B cell (primary cell): ENCODE measurements around the gene PSMB8. TPM values are rescaled to one million over a fixed set of nuclear protein-coding genes. Genes with fewer than 3 reads are reported as not detected.

Experiments used
- ATAC-seq: fragments of 200-7000 bp; cut with Tn5 transposase; one replicate; pipeline ENCODE4 v1.10.0; 2021; ENCODE audit warnings: low read depth, mild to moderate bottlenecking, moderate number of reproducible peaks, moderate library complexity
- CTCF ChIA-PET: fragments of 350-600 bp; sonication (Branson Sonifier 250); formaldehyde crosslinking; loops from one replicate; lab custom pipeline; 2021; ENCODE audit warnings: antibody characterized with exemption, inconsistent platforms; lab: Charles Lee
- POLR2A ChIA-PET: fragments of 350-600 bp; sonication (Branson Sonifier 250); formaldehyde crosslinking; loops from one replicate; lab custom pipeline; 2021; ENCODE audit warnings: antibody characterized with exemption; lab: Charles Lee
- DNase-seq: peaks from one replicate; pipeline ENCODE4 v3.0.0; 2013
- H2AFZ ChIP-seq: 2 replicates; pipeline ENCODE4 v1.6.1; 2012; ENCODE audit warnings: mild to moderate bottlenecking, low read depth, low read length; ENCODE audit not compliant: insufficient read depth, poor library complexity, severe bottlenecking
- H3K27ac ChIP-seq, 2 donors: 1 replicate in 1 of 2; 2 replicates in 1 of 2; pipeline ENCODE4 v1.5.1; 2012 to 2013; ENCODE audit warnings: low read length in 2 of 2, mild to moderate bottlenecking in 2 of 2, moderate library complexity in 1 of 2
- H3K27me3 ChIP-seq, 4 experiments: fragments of 200-600 bp in 1 of 4; sonication (generic) in 1 of 4; replicated peaks in 1 of 4; 1 replicate in 2 of 4; 2 replicates in 2 of 4; pipeline versions ENCODE4 v1.6.1 to v1.7.0; 2013 to 2016; ENCODE audit warnings: low read length in 3 of 4, mild to moderate bottlenecking in 2 of 4, mixed read lengths in 1 of 4, moderate library complexity in 1 of 4; ENCODE audit not compliant: insufficient read depth in 4 of 4, control insufficient read depth in 3 of 4; ENCODE audit errors: control extremely low read depth in 1 of 4
- H3K36me3 ChIP-seq, 2 experiments: replicated peaks in 1 of 2; 1 replicate in 1 of 2; 2 replicates in 1 of 2; pipeline versions ENCODE4 v1.6.1 to v1.7.1; 2013; ENCODE audit warnings: low read length in 1 of 2; ENCODE audit not compliant: insufficient read depth in 2 of 2, control insufficient read depth in 1 of 2; ENCODE audit errors: control extremely low read depth in 1 of 2, extremely low read depth in 1 of 2
- H3K4me1 ChIP-seq, 2 donors: fragments of 200-600 bp in 1 of 2; sonication (generic) in 1 of 2; 1 replicate in 1 of 2; 2 replicates in 1 of 2; pipeline versions ENCODE4 v1.5.1 to v1.6.1; 2013 to 2017; ENCODE audit warnings: low read length in 2 of 2; ENCODE audit not compliant: control insufficient read depth in 2 of 2, insufficient read depth in 2 of 2
- H3K4me2 ChIP-seq: replicated peaks from 2 replicates; pipeline ENCODE3; 2012; ENCODE audit warnings: mild to moderate bottlenecking, low read depth, low read length; ENCODE audit not compliant: poor library complexity, severe bottlenecking
- H3K4me3 ChIP-seq, 5 experiments: fragments of 200-600 bp in 1 of 5; sonication (generic) in 1 of 5; 1 replicate in 3 of 5; 2 replicates in 2 of 5; pipeline versions ENCODE4 v1.5.1 to v1.7.0; 2011 to 2016; ENCODE audit warnings: low read length in 4 of 5, mild to moderate bottlenecking in 4 of 5, low read depth in 2 of 5, control low read depth in 1 of 5, moderate library complexity in 1 of 5; ENCODE audit not compliant: insufficient read depth in 1 of 5; ENCODE audit errors: control extremely low read depth in 1 of 5, extremely low read depth in 1 of 5
- H3K79me2 ChIP-seq: fragments of 200-600 bp; sonication (generic); one replicate; pipeline ENCODE4 v1.6.0; 2016; ENCODE audit warnings: low read length; ENCODE audit not compliant: control insufficient read depth, insufficient read depth
- H3K9ac ChIP-seq: fragments of 200-600 bp; sonication (generic); 2 replicates; pipeline ENCODE4 v1.6.1; 2017; ENCODE audit warnings: mild to moderate bottlenecking, low read length, moderate library complexity
- H3K9me3 ChIP-seq, 3 donors: one replicate each; pipeline versions ENCODE4 v1.6.1 to v1.7.1; 2013; ENCODE audit warnings: low read length in 2 of 3; ENCODE audit not compliant: control insufficient read depth in 2 of 3, insufficient read depth in 1 of 3; ENCODE audit errors: control extremely low read depth in 1 of 3
- H4K20me1 ChIP-seq: 2 replicates; pipeline ENCODE4 v1.6.0; 2012; ENCODE audit warnings: mild to moderate bottlenecking, low read length; ENCODE audit not compliant: insufficient read depth, control insufficient read depth, poor library complexity, severe bottlenecking
- H3K27ac Mint-ChIP-seq: one replicate; pipeline ENCODE4 v1.8.0; 2021; ENCODE audit warnings: mixed read lengths
- H3K27me3 Mint-ChIP-seq: one replicate; pipeline ENCODE4 v1.8.0; 2021; ENCODE audit warnings: mixed read lengths
- H3K4me1 Mint-ChIP-seq: one replicate; pipeline ENCODE4 v1.8.0; 2021; ENCODE audit warnings: mixed read lengths
- H3K4me3 Mint-ChIP-seq: one replicate; pipeline ENCODE4 v1.8.0; 2021; ENCODE audit warnings: mixed read lengths
- H3K9me3 Mint-ChIP-seq: one replicate; pipeline ENCODE4 v1.8.0; 2022; ENCODE audit warnings: mixed read lengths; ENCODE audit not compliant: insufficient read depth
- CTCF ChIP-seq: fragments of 200-600 bp; IDR thresholded peaks from one replicate; pipeline ENCODE4 v1.8.0; 2022; ENCODE audit warnings: antibody characterized with exemption, mild to moderate bottlenecking
- EZH2 ChIP-seq: IDR thresholded peaks from 2 replicates; pipeline ENCODE4 v1.6.1; 2012; ENCODE audit warnings: borderline replicate concordance, low read depth, mild to moderate bottlenecking, moderate library complexity, low read length; ENCODE audit not compliant: insufficient read depth, poor library complexity, severe bottlenecking
- WGBS: methylation state at CpG from one replicate; pipeline ENCODE4 v1.1.5; 2013; ENCODE audit warnings: missing lambda C conversion rate; ENCODE audit not compliant: insufficient coverage; 5-methylcytosine and 5-hydroxymethylcytosine counted together
- intact Hi-C: fragments of 100-400 bp; cut with micrococcal nuclease; formaldehyde crosslinking; loops from one replicate; pipeline ENCODE4 v1.10.0; 2022
- polyA plus RNA-seq: library from polyadenylated mRNA; depleted of rRNA; stranded (reverse); fragments of >200 nt; gene quantifications from 2 replicates; pipeline ENCODE4 v1.2.3, GENCODE V29; 2012
- total RNA-seq, 2 donors: library from RNA; stranded (reverse); fragments of 120-200 nt in 1 of 2; gene quantifications; 1 replicate in 1 of 2; 2 replicates in 1 of 2; pipeline versions ENCODE4 v1.2.3 to v1.2.4, GENCODE V29; 2013 to 2022

PSMB8 gene
- total and polyA plus RNA-seq, 2 donors (not counting 1 experiment from before 2014, with no cell fraction given), result 129 to 256 TPM

- Mint-ChIP-seq H3K4me1 (peaks cover 90% of the 10 kb centered on the region), H3K27me3 (no peaks in the 10 kb centered on the region), H3K27ac (peak within 1 kb of the TSS; percentile 99), H3K9me3 (no peaks in the 10 kb centered on the region), H3K4me3 (peak within 1 kb of the TSS; percentile 99)
- Histone ChIP-seq H3K79me2 (peaks cover 68% of the 10 kb centered on the region), H3K9me3 (no peaks in the 10 kb centered on the region), H3K27me3 (no peaks in the 10 kb centered on the region), H3K4me1 (peaks cover 77 to 80% of the 10 kb centered on the region in 2 donors), H3K27ac (peak within 1 kb of the TSS; percentile 92 to 98), H3K36me3 (peaks cover 9 to 34% of the 10 kb centered on the region in 2 experiments), H3K4me2 (peak within 1 kb of the TSS; percentile 83), H4K20me1 (peaks cover 17% of the 10 kb centered on the region), H3K4me3 (peak within 1 kb of the TSS; percentile 91 to 97 (median 95)), H3K9ac (peak within 1 kb of the TSS; percentile 96), H2AFZ (peak within 1 kb of the TSS; percentile 11)
- DNase-seq (peak; percentile 87), ATAC-seq (peak; percentile 76)
- ChIA-PET CTCF (interaction anchor here (0.7 to 1.0 kb wide), 6 partner anchors 9 to 51 kb away, joined by 3 to 10 read pairs (median 4); partner anchors contain the start of genes TAP1 and TAP2), POLR2A (interaction anchor here (1.0 kb wide), 4 partner anchors 21 to 136 kb away, joined by 3 to 4 read pairs (median 3); partner anchors contain the start of genes HLA-DMA, PSMB8 and PSMB9)
- no peak for TF ChIP-seq EZH2
- no peak for TF ChIP-seq CTCF
- WGBS, result no CpG with 5 or more reads among the region's 3 CpGs
- intact Hi-C loops, result loop anchor here (1.0 to 10.0 kb wide), 5 partner anchors 19 to 128 kb away; partner anchors contain the start of genes HLA-DMB, TAP1 and TAP2
Observed at GRCh38 chr6:32816746-32817204, 27.1 kb downstream of the PSMB8 start, which contains the start of gene HLA-DOB. TSS of gene HLA-DOB (minus strand) at chr6:32817002. CDS start at chr6:32816951, 51 bp downstream.

GRCh38 chr6:32815996-32816395, 27.9 kb downstream of the PSMB8 start:
- TF ChIP-seq EZH2 (no peak), CTCF (no peak)
- peak overlapping the region; percentile 92 to 98 for H3K27ac ChIP-seq
- H3K9me3 ChIP-seq, result no peaks in the 10 kb centered on the region
- no peak overlapping the region for H2AFZ ChIP-seq
- peaks cover 9 to 36% of the 10 kb centered on the region in 2 experiments for H3K36me3 ChIP-seq
- Mint-ChIP-seq H3K4me3 (peak overlapping the region; percentile 99), H3K4me1 (peaks cover 87% of the 10 kb centered on the region), H3K27ac (peak overlapping the region; percentile 99), H3K27me3 (no peaks in the 10 kb centered on the region), H3K9me3 (no peaks in the 10 kb centered on the region)
- peaks cover 69 to 72% of the 10 kb centered on the region in 2 donors for H3K4me1 ChIP-seq
- peak overlapping the region; percentile 91 to 97 (median 95) for H3K4me3 ChIP-seq
- CTCF ChIA-PET, result interaction anchor here (1.8 kb wide), 1 partner anchor 22 kb away, joined by 6 read pairs; the partner anchor contains the start of gene TAP2
- DNase-seq (peak; percentile 81), ATAC-seq (peak; percentile 74)
- WGBS, result no CpG with 5 or more reads among the region's 2 CpGs
- no peaks in the 10 kb centered on the region for H3K27me3 ChIP-seq
- peaks cover 68% of the 10 kb centered on the region for H3K79me2 ChIP-seq
- H3K9ac ChIP-seq, result peak overlapping the region; percentile 96
- peaks cover 17% of the 10 kb centered on the region for H4K20me1 ChIP-seq
- peak overlapping the region; percentile 83 for H3K4me2 ChIP-seq
- POLR2A ChIA-PET, result interaction anchor here (1.0 kb wide), 1 partner anchor 29 kb away, joined by 5 read pairs; the partner anchor contains the start of gene PSMB8
- intact Hi-C loops, result loop anchor here (1.0 to 10.0 kb wide), 4 partner anchors 19 to 129 kb away; partner anchors contain the start of genes HLA-DMB and TAP2
